ENCODE results near the gene FGD6. TPM values are rescaled to one million over a fixed set of nuclear protein-coding genes. Genes with fewer than 3 reads are reported as not detected.
A peak's percentile ranks its signal among the peaks of the same experiment; 100 is the strongest.
"Not testable (repeated sequence)": the region's sequence is repeated elsewhere in the genome, so short reads cannot be mapped to it uniquely, and the experiment has no call there.

FGD6 gene
- total RNA-seq, result 9.2 and 15.9 TPM in 2 replicates

GRCh38 chr12:95217377-95218149 lies at the start of gene FGD6, which contains the start of gene VEZT:
FGD6 (minus strand) TSS chr12:95217467; CDS start chr12:95217240, 227 bp downstream.
VEZT (plus strand) TSS chr12:95217807; CDS start chr12:95217851, 44 bp downstream.
- DNase-seq (ENCODE audit: low read depth in 2 of 2), result peak; percentile 100

DNA sequence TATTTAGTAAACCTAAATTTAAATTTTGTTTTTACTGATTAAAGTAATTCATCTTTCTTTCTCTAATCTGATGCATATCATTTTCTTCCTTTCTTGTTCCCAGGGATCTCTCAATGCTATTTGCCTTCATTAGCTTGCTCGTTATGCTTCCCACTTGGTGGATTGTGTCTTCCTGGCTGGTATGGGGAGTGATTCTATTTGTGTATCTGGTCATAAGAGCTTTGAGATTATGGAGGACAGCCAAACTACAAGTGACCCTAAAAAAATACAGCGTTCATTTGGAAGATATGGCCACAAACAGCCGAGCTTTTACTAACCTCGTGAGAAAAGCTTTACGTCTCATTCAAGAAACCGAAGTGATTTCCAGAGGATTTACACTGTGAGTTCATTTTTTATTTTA lies 49.0 kb upstream of the FGD6 start:
- no peak for DNase-seq (ENCODE audit: low read depth in 2 of 2)

- no peak for DNase-seq (ENCODE audit: low read depth in 2 of 2)
Measured at GRCh38 chr12:95265765-95266164, 48.5 kb upstream of the FGD6 start.

- DNase-seq (ENCODE audit: low read depth in 2 of 2), result peak; percentile 99
Measured at GRCh38 chr12:95262808-95263207, 45.5 kb upstream of the FGD6 start.

DNA sequence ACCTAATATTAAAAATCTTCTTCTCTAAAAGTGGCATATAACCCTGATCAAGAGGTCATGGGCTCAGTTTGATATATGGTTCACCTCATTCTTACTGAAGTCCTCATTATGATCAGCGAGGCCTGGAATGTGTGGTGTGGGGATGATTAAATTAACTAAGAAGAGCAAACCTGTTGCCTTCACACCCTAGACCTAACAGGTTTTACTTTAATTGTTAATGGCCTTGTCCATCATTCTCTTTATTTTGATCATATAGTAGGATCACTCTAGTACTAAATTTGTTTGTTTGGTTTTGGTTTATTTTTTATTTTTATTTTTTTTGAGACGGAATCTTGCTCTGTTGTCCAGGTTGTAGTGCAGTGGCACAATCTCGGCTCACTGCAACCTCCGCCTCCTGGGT lies 43.8 kb upstream of the FGD6 start:
- no peak for DNase-seq (ENCODE audit: low read depth in 2 of 2)

DNA sequence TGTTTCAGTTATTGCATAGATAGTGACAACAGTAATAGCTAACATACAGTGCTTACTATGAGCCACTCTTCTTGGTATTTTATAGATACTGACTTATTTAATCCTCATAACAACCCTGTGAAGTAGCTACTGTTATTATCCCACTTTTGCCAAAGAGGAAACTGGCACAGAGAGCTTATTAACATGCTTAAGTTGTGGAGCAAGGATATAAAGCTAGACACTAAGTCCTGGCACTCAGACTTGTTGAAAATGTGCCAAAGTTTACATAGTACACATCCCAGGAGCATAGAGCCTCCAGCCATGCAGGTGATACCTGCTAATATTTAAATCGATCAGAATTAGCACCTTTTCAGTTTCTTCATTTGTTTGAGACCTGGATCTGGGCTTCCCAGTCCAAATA lies 42.1 kb upstream of the FGD6 start:
- DNase-seq (ENCODE audit: low read depth in 2 of 2), result peak in 1 of 2 donors; percentile 40

GRCh38 chr12:95258803-95259202 lies 41.5 kb upstream of the FGD6 start:
- peak in 1 of 2 donors; percentile 36 for DNase-seq (ENCODE audit: low read depth in 2 of 2)

- no peak for DNase-seq (ENCODE audit: low read depth in 2 of 2)
Measured at GRCh38 chr12:95258151-95258550, 40.9 kb upstream of the FGD6 start.

GRCh38 chr12:95257541-95257940 lies 40.3 kb upstream of the FGD6 start:
- DNase-seq (ENCODE audit: low read depth in 2 of 2), result no peak

- peak; percentile 49 to 67 for DNase-seq (ENCODE audit: low read depth in 2 of 2)
Measured at GRCh38 chr12:95253386-95253785, 36.1 kb upstream of the FGD6 start.

DNA sequence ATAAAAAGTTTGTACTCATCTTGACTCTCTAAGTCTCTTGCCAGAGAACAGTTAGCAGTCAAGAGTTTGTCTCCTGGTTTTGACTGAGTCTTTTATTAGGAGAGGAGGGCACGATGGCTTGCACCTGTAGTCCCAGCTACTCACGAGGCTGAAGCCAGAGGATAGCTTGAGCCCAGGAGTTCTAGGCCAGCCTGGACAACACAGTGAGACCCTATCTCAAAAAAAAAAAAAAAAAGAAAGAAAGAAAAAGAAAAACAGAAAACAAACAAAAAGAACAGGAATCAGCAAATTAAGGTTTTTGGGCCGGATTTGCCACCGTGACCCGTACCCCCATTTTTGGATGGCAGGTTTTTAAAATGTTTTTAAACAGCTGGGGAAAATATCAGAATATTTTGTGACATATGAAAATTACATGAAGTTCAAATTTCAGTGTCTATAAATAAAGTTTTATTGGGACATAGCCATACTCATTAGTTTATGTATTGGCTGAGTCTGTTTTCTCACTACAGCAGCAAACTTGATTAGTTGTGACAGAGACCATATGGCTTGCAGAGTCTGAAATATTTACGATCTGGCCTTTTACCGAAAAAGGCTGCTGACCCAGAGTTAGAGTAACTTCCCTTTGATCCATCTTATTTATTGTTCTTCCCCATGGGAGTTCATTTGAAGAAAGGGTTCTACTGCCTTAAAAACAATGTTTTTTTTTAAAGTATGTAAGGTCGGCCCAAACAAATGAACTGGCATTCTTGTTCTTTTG lies 31.5 kb upstream of the FGD6 start:
- DNase-seq (ENCODE audit: low read depth in 2 of 2), result no peak

- DNase-seq (ENCODE audit: low read depth in 2 of 2), result no peak
Measured at GRCh38 chr12:95248095-95248494, 30.8 kb upstream of the FGD6 start.

DNA sequence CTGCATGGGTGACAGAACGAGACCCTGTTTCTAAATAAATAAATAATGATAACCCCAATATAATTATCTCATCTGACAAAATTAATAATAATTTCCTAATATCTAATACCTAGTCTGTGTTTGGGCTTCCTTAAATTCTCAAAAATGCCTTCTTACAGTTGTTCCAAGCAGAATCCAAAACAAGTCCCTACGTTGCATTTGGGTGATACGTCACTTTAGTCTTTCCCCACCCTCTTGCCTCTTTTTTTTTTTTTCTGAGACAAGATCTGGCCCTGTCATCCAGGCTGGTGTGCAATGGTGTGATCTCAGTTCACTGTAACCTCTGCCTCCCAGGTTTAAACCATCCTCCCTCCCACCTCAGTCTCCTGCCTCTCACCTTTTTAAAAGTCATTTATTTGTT lies 27.1 kb upstream of the FGD6 start:
- no peak for DNase-seq (ENCODE audit: low read depth in 2 of 2)

GRCh38 chr12:95243497-95244183 lies 26.4 kb upstream of the FGD6 start:
- DNase-seq (ENCODE audit: low read depth in 2 of 2), result no peak

GRCh38 chr12:95241761-95242506 lies 24.7 kb upstream of the FGD6 start:
- peak in 1 of 2 donors; percentile 64 for DNase-seq (ENCODE audit: low read depth in 2 of 2)

DNA sequence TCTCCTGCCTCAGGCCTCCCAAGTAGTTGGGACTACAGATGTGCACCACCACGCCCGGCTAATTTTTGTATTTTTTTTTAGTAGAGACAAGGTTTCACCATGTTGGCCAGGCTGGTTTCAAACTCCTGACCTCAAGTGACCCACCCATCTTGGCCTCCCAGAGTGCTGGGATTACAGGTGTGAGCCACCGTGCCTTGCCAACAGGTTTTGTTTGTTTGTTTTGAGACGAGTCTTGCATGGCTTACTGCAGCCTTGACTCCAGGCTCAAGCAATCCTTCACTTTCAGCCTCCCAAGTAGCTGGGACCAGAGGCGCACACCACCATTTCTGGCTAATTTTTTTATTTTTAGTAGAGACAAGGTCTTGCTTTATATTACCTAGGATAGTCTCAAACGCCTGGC lies 23.9 kb upstream of the FGD6 start:
- DNase-seq (ENCODE audit: low read depth in 2 of 2), result not testable (repeated sequence)

GRCh38 chr12:95240556-95240955 lies 23.3 kb upstream of the FGD6 start:
- DNase-seq (ENCODE audit: low read depth in 2 of 2), result peak in 1 of 2 donors; percentile 60

- DNase-seq (ENCODE audit: low read depth in 2 of 2), result not testable (repeated sequence)
Measured at GRCh38 chr12:95239835-95240234, 22.6 kb upstream of the FGD6 start.

- DNase-seq (ENCODE audit: low read depth in 2 of 2), result no peak
Measured at GRCh38 chr12:95239216-95239615, 21.9 kb upstream of the FGD6 start.

DNA sequence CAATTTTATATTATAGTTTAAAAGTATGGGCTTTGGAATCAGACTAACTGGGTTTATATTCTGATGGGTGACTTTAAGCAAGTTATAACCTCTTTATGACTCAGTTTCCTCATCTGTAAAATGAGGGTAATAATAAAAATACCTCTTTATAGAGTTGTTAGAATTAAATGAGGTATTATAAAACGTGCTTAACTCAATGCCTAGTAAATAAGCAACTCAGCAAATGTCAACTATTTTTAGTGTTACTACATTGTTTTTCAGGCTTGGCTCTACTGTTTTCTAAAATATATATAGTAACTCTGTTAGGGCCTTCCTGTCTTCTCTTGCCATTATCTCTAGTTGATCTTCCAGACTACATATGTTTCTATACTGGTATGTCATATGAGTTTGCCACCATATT lies 20.9 kb upstream of the FGD6 start:
- no peak for DNase-seq (ENCODE audit: low read depth in 2 of 2)

- DNase-seq (ENCODE audit: low read depth in 2 of 2), result no peak
Measured at GRCh38 chr12:95237315-95237714, 20.0 kb upstream of the FGD6 start.

Data from lung microvascular endothelial cell (primary cell).